ENCODE measurements around the gene STUB1.

DNA sequence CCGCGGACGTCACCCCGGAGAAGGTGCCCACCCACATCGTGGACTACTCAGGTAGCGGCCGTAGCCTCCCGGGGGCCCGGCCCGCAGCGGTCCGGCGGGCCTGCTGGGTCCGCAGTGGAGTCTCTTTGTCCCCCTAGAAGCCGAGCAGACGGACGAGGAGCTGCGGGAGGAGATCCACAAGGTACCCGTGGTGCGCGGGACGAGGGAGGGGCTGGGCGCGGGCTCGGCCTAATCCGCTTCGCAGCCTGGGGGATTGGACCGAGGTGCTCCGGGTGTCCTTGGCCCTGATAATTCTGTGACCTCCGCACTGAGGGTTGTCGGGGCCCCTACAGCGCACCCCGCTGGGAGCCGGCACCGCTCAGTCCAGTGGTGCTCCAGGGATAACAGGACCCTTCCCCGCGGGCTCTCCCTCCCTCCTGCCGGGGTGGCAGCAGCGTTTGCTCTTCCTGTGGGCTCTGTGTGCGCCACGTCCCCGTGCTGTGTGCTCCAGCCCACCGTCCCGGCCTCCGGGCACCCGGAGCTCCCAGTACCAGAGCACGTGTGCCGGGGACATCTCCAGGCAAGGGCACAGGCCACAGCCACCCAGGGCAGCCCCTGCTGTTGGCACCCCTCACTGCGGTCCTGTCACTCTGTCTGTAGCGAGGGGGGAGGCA lies 11.6 kb upstream of the STUB1 start:
- TF ChIP-seq, protein P1, sequence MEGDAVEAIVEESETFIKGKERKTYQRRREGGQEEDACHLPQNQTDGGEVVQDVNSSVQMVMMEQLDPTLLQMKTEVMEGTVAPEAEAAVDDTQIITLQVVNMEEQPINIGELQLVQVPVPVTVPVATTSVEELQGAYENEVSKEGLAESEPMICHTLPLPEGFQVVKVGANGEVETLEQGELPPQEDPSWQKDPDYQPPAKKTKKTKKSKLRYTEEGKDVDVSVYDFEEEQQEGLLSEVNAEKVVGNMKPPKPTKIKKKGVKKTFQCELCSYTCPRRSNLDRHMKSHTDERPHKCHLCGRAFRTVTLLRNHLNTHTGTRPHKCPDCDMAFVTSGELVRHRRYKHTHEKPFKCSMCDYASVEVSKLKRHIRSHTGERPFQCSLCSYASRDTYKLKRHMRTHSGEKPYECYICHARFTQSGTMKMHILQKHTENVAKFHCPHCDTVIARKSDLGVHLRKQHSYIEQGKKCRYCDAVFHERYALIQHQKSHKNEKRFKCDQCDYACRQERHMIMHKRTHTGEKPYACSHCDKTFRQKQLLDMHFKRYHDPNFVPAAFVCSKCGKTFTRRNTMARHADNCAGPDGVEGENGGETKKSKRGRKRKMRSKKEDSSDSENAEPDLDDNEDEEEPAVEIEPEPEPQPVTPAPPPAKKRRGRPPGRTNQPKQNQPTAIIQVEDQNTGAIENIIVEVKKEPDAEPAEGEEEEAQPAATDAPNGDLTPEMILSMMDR (IDR thresholded peaks at IDR 0.05 in 2 of 3, conservative IDR thresholded peaks at IDR 0.05 in 1 of 3; ENCODE audit: borderline replicate concordance in 1 of 3, insufficient read depth in 1 of 3, low read depth in 2 of 3, low read length in 2 of 3) = no peak
- TF ChIP-seq POLR2A (IDR thresholded peaks at IDR 0.05; ENCODE audit: borderline replicate concordance, extremely low read depth, insufficient read depth, insufficient read length) = no peak
